GM12878 (cell line): ENCODE results near the gene GMDS. TPM values are rescaled to one million over a fixed set of nuclear protein-coding genes. Genes with fewer than 3 reads are reported as not detected.

Experiments used
- ATAC-seq: fragments of 200-7000 bp; cut with Tn5 transposase; 3 replicates; pipeline ENCODE4 v1.9.1; 2020; ENCODE audit warnings: mild to moderate bottlenecking, moderate library complexity
- BruUV-seq: library from RNA; stranded (reverse); fragments of 400-500 nt; replicated peaks from 2 replicates; lab custom pipeline; 2021; lab: Mats Ljungman, UMichigan
- CTCF ChIA-PET: fragments of 300-600 bp; sonication (Branson Sonifier 250); formaldehyde crosslinking; extraction: SDS; loops from one replicate; lab custom pipeline; 2021; ENCODE audit warnings: inconsistent platforms; lab: Yijun Ruan, JAX
- POLR2A ChIA-PET: fragments of 350-600 bp; formaldehyde crosslinking; extraction: SDS; loops from one replicate; lab custom pipeline; 2021; ENCODE audit warnings: inconsistent platforms; lab: Charles Lee
- RAD21 ChIA-PET: fragments of 300-600 bp; sonication (Branson Sonifier 250); formaldehyde crosslinking; loops from one replicate; lab custom pipeline; 2023; ENCODE audit warnings: antibody characterized with exemption; ENCODE audit not compliant: unreplicated experiment; lab: Charles Lee
- SMC1A ChIA-PET: fragments of 300-600 bp; sonication (Branson Sonifier 250); formaldehyde crosslinking; loops from one replicate; lab custom pipeline; 2023; ENCODE audit not compliant: unreplicated experiment, uncharacterized antibody; lab: Charles Lee
- DNase-seq: peaks from one replicate; pipeline ENCODE4 v3.0.0-alpha.2; 2011; ENCODE audit warnings: low read depth, low spot score
- FAIRE-seq: peaks from 3 replicates; lab custom pipeline; 2011; peaks lifted over from hg19 to GRCh38; lab: Jason Lieb, UNC
- H2AFZ ChIP-seq: 2 replicates; pipeline ENCODE4 v1.6.0; 2011; ENCODE audit warnings: low read depth, low read length, control low read depth; ENCODE audit not compliant: control insufficient read depth
- H3K27ac ChIP-seq: 2 replicates; pipeline ENCODE4 v1.5.1; 2011; ENCODE audit warnings: control low read depth; ENCODE audit not compliant: control insufficient read depth, insufficient read depth
- H3K27me3 ChIP-seq, 2 experiments: replicated peaks in 1 of 2; 2 replicates each; pipeline versions ENCODE4 v1.6.0 to v1.6.1; 2011; ENCODE audit warnings: low read length in 1 of 2; ENCODE audit not compliant: control insufficient read depth in 2 of 2, insufficient read depth in 2 of 2
- H3K36me3 ChIP-seq, 2 experiments: 2 replicates each; pipeline ENCODE4 v1.5.1; 2011; ENCODE audit warnings: low read length in 1 of 2; ENCODE audit not compliant: control insufficient read depth in 2 of 2, insufficient read depth in 2 of 2
- H3K4me1 ChIP-seq: 2 replicates; pipeline ENCODE4 v1.6.1; 2011; ENCODE audit warnings: mild to moderate bottlenecking, low read length, moderate library complexity, mixed read lengths; ENCODE audit not compliant: control insufficient read depth, insufficient read depth
- H3K4me2 ChIP-seq: 2 replicates; pipeline ENCODE4 v1.6.0; 2011; ENCODE audit warnings: control low read depth; ENCODE audit not compliant: control insufficient read depth, insufficient read depth
- H3K4me3 ChIP-seq: fragments of 200-600 bp; sonication (generic); 2 replicates; pipeline ENCODE4 v1.5.1; 2016
- H3K79me2 ChIP-seq: 2 replicates; pipeline ENCODE4 v1.6.0; 2011; ENCODE audit warnings: low read length; ENCODE audit not compliant: control insufficient read depth, insufficient read depth
- H3K9ac ChIP-seq: 2 replicates; pipeline ENCODE4 v1.8.0; 2011; ENCODE audit warnings: low read length, control low read depth, mixed read lengths; ENCODE audit not compliant: control insufficient read depth, insufficient read depth
- H3K9me3 ChIP-seq: replicated peaks from 3 replicates; pipeline ENCODE4 v1.5.1; 2011; ENCODE audit warnings: mild to moderate bottlenecking, low read length; ENCODE audit not compliant: control insufficient read depth, insufficient read depth
- H4K20me1 ChIP-seq: 2 replicates; pipeline ENCODE4 v1.6.0; 2011; ENCODE audit not compliant: control insufficient read depth, insufficient read depth
- MEF2B ChIP-seq: fragments of 450-650 bp; IDR thresholded peaks from 2 replicates; pipeline ENCODE4 v1.6.1; 2018; ENCODE audit warnings: mild to moderate bottlenecking, moderate library complexity; ENCODE audit not compliant: partially characterized antibody, poor library complexity, severe bottlenecking
- POLR2AphosphoS5 ChIP-seq: IDR thresholded peaks from 2 replicates; pipeline ENCODE4 v1.6.1; 2011; ENCODE audit warnings: mild to moderate bottlenecking, low read length, inconsistent platforms
- SRF ChIP-seq, 2 experiments: IDR thresholded peaks; 2 replicates each; pipeline ENCODE4 v1.6.1; 2011; ENCODE audit warnings: low read depth in 2 of 2, low read length in 2 of 2, mild to moderate bottlenecking in 1 of 2, moderate library complexity in 1 of 2
- WGBS: methylation state at CpG from one replicate; pipeline ENCODE4 v1.1.6; 2016; ENCODE audit warnings: low lambda C conversion rate; ENCODE audit not compliant: insufficient replicate concordance, insufficient coverage; ENCODE audit errors: missing lambda C conversion rate; 5-methylcytosine and 5-hydroxymethylcytosine counted together
- in situ Hi-C: fragments of 300-500 bp; cut with MboI; formaldehyde crosslinking; loops from 9 replicates; pipeline ENCODE4 v1.14.3; 2018; ENCODE audit warnings: mixed read lengths
- intact Hi-C: fragments of 100-400 bp; cut with micrococcal nuclease; formaldehyde crosslinking; loops from one replicate; pipeline ENCODE4 v1.14.2; 2022; ENCODE audit not compliant: unreplicated experiment
- polyA plus RNA-seq, 11 experiments: library from polyadenylated mRNA; depleted of rRNA in 4 of 11; unstranded in 6 of 11; stranded (reverse) in 5 of 11; fragments of >200 nt; fragmentation: Nextera tagmentation in 4 of 11; fragmentation: Illumina TruSeq in 1 of 11; extraction: Ambion mirVana in 4 of 11; extraction: Trizol in 1 of 11; gene quantifications; 1 replicate in 1 of 11; 2 replicates in 10 of 11; pipeline versions ENCODE4 v1.2.1 to v1.2.3, GENCODE V29; 2011 to 2016; ENCODE audit warnings: inconsistent platforms in 2 of 11, missing spikeins in 2 of 11, low read depth in 1 of 11
- total RNA-seq, 4 experiments: library from RNA; depleted of rRNA in 3 of 4; stranded (reverse); fragments of >200 nt in 3 of 4; fragmentation: Illumina TruSeq in 1 of 4; extraction: Trizol in 1 of 4; gene quantifications; 2 replicates each; pipeline versions ENCODE4 v1.2.1 to v1.2.3, GENCODE V29; 2013 to 2021
- TF ChIP-seq, protein P1 (sequence below): fragments of 450-650 bp; formaldehyde crosslinking; IDR thresholded peaks from 2 replicates; pipeline ENCODE4 v1.4.0; 2020; ENCODE audit warnings: mild to moderate bottlenecking, moderate library complexity

GMDS gene
- total and polyA plus RNA-seq, 10 of the 15 experiments (the other 5 are each of a cell fraction or from before 2014, with no cell fraction given), result 0.61 to 53.8 (median 29.3) TPM

DNA sequence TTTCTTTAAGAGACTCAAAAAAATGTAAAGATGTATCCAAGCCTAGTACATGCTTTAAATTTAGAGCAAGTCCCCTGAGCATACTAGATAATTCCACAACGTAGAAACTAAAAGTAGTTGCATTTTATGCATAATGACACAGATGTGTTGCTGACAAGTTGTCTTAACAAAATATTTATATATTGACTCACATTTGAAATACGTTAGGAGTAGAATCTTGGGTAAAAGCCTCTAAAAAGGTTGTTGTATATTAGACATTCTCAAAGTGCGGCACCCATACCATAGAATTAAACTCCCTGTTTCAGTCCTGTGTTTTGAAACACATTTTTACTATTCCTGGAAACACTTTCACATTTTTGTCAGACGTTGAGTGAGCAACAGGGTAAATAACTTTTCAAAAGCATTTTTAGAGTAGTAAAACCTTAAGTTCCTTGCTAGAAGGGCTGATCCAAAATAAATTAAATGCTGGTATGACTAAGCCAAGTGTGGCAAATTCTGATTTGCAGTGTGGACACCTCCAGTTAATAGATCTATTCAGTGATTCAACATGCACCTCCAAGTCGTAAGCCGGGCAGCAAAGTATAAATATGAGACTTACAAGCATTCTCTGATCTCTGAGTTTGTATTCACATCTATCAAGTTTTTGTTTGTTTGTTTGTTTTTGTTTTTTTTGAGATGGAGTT, 97.5 kb downstream of the GMDS start:
- H3K4me3 ChIP-seq, result no peak overlapping the region
- CTCF ChIA-PET, result no interaction called here
- no peak overlapping the region for H3K4me2 ChIP-seq
- BruUV-seq, result no TSS peak
- FAIRE-seq, result no peak
- SMC1A ChIA-PET, result no interaction called here
- no peak overlapping the region for H3K27ac ChIP-seq
- no peak for DNase-seq
- no peak overlapping the region for H3K9ac ChIP-seq
- no peaks in the 10 kb centered on the region for H3K36me3 ChIP-seq
- no peaks in the 10 kb centered on the region for H3K79me2 ChIP-seq
- H3K4me1 ChIP-seq, result no peaks in the 10 kb centered on the region
- H4K20me1 ChIP-seq, result no peaks in the 10 kb centered on the region
- in situ Hi-C loops, result no loop called here
- H2AFZ ChIP-seq, result no peak overlapping the region
- intact Hi-C loops, result no loop called here
- RAD21 ChIA-PET, result no interaction called here
- H3K9me3 ChIP-seq, result no peaks in the 10 kb centered on the region
- no peaks in the 10 kb centered on the region for H3K27me3 ChIP-seq
- TF ChIP-seq POLR2AphosphoS5, result no peak
- POLR2A ChIA-PET, result no interaction called here
- WGBS, result 79% methylated on average over 6 of the region's 6 CpGs
- ATAC-seq, result no peak

DNA sequence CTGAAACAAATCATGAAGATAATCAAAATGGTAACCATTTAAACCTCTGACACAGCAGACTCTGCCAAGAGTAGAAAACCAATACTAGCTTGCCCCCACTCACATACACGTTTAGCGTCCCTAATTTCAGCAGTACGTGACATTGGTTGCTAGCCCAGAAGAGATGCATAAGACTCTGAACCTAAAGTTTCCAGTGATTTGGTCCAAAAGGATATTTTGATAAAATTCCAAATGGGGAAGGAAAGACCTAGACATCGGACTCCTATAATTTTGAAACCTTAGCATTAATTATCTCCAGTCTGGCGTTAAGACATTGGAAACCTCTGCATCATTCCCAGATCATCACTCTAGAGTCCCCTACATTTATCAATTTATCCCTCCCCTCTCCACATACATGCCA, 98.1 kb downstream of the GMDS start:
- ATAC-seq (no peak), DNase-seq (no peak), FAIRE-seq (no peak)
- no peaks in the 10 kb centered on the region for H3K4me1 ChIP-seq
- no TSS peak for BruUV-seq
- no peaks in the 10 kb centered on the region for H3K36me3 ChIP-seq
- in situ Hi-C loops, result no loop called here
- no peak overlapping the region for H3K4me3 ChIP-seq
- intact Hi-C loops, result no loop called here
- H3K9ac ChIP-seq, result no peak overlapping the region
- no peak overlapping the region for H3K4me2 ChIP-seq
- CTCF ChIA-PET, result no interaction called here
- POLR2A ChIA-PET, result no interaction called here
- no peak overlapping the region for H2AFZ ChIP-seq
- 91% methylated on average over 5 of the region's 5 CpGs for WGBS
- no peaks in the 10 kb centered on the region for H3K27me3 ChIP-seq
- H3K79me2 ChIP-seq, result no peaks in the 10 kb centered on the region
- H3K27ac ChIP-seq, result no peak overlapping the region
- TF ChIP-seq SRF (IDR thresholded peaks at IDR 0.05; ENCODE audit: low read depth in 2 of 2, low read length in 2 of 2) (no peak), MEF2B (no peak)
- TF ChIP-seq, protein P1, sequence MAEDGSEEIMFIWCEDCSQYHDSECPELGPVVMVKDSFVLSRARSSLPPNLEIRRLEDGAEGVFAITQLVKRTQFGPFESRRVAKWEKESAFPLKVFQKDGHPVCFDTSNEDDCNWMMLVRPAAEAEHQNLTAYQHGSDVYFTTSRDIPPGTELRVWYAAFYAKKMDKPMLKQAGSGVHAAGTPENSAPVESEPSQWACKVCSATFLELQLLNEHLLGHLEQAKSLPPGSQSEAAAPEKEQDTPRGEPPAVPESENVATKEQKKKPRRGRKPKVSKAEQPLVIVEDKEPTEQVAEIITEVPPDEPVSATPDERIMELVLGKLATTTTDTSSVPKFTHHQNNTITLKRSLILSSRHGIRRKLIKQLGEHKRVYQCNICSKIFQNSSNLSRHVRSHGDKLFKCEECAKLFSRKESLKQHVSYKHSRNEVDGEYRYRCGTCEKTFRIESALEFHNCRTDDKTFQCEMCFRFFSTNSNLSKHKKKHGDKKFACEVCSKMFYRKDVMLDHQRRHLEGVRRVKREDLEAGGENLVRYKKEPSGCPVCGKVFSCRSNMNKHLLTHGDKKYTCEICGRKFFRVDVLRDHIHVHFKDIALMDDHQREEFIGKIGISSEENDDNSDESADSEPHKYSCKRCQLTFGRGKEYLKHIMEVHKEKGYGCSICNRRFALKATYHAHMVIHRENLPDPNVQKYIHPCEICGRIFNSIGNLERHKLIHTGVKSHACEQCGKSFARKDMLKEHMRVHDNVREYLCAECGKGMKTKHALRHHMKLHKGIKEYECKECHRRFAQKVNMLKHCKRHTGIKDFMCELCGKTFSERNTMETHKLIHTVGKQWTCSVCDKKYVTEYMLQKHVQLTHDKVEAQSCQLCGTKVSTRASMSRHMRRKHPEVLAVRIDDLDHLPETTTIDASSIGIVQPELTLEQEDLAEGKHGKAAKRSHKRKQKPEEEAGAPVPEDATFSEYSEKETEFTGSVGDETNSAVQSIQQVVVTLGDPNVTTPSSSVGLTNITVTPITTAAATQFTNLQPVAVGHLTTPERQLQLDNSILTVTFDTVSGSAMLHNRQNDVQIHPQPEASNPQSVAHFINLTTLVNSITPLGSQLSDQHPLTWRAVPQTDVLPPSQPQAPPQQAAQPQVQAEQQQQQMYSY (CRISPR knock-in tag), result no peak
- no peaks in the 10 kb centered on the region for H4K20me1 ChIP-seq
- SMC1A ChIA-PET, result no interaction called here
- H3K9me3 ChIP-seq, result no peaks in the 10 kb centered on the region
- RAD21 ChIA-PET, result no interaction called here
